C4-2B (cell line): ENCODE data around the gene SLC27A3.
"Not testable (repeated sequence)": the region's sequence is repeated elsewhere in the genome, so short reads cannot be mapped to it uniquely, and the experiment has no call there.

Source experiments
- H3K27ac ChIP-seq: fragments of 450-650 bp; 2 replicates; pipeline ENCODE4 v1.5.1; 2017
- CTCF ChIP-seq: fragments of 450-650 bp; conservative IDR thresholded peaks from 2 replicates; pipeline ENCODE4 v1.5.1; 2017; ENCODE audit warnings: mild to moderate bottlenecking
- ZFX ChIP-seq: fragments of 450-650 bp; IDR thresholded peaks from 2 replicates; pipeline ENCODE4 v1.6.1; 2017

SLC27A3 gene

GRCh38 chr1:153763365-153764225 lies 11.6 kb upstream of the SLC27A3 start:
- no peak overlapping the region for H3K27ac ChIP-seq
- TF ChIP-seq ZFX (no peak), CTCF (no peak)

- TF ChIP-seq CTCF (no peak), ZFX (no peak)
- no peak overlapping the region for H3K27ac ChIP-seq
Observed at GRCh38 chr1:153764310-153764709, 10.9 kb upstream of the SLC27A3 start.

GRCh38 chr1:153766663-153767062 lies 8.5 kb upstream of the SLC27A3 start:
- not testable (repeated sequence) for H3K27ac ChIP-seq

- H3K27ac ChIP-seq: peak overlapping the region; percentile 63
- TF ChIP-seq CTCF: no peak
- TF ChIP-seq ZFX: no peak
Observed at GRCh38 chr1:153767519-153767918, 7.7 kb upstream of the SLC27A3 start.

- peak overlapping the region; percentile 63 for H3K27ac ChIP-seq
- TF ChIP-seq ZFX (0 out of 2 replicates have a peak, but pooled peaks have one; percentile 17), CTCF (no peak)
Observed at GRCh38 chr1:153768316-153769181, 6.7 kb upstream of the SLC27A3 start.

- TF ChIP-seq ZFX: no peak
- TF ChIP-seq CTCF: no peak
- peak overlapping the region; percentile 63 for H3K27ac ChIP-seq
Observed at GRCh38 chr1:153769221-153769620, 6.0 kb upstream of the SLC27A3 start.

- H3K27ac ChIP-seq: no peak overlapping the region
- TF ChIP-seq CTCF (no peak), ZFX (no peak)
Observed at GRCh38 chr1:153770797-153771196, 4.4 kb upstream of the SLC27A3 start.
